Astrocyte of the hippocampus (primary cell): ENCODE results near the gene RNF157.
"Not testable (repeated sequence)": the region's sequence is repeated elsewhere in the genome, so short reads cannot be mapped to it uniquely, and the experiment has no call there.

Source experiments
- DNase-seq: peaks from one replicate; pipeline ENCODE4 v3.0.0; 2011; ENCODE audit warnings: low read depth, low spot score

Gene RNF157

GRCh38 chr17:76270770-76271668 is 30.7 kb upstream of the RNF157 start:
- DNase-seq = no peak

- DNase-seq = no peak
Measured at GRCh38 chr17:76270127-76270592, 29.9 kb upstream of the RNF157 start.

GRCh38 chr17:76268991-76269981 is 29.0 kb upstream of the RNF157 start:
- no peak for DNase-seq

- DNase-seq = peak; percentile 67
Measured at GRCh38 chr17:76268015-76268749, 27.9 kb upstream of the RNF157 start.

GRCh38 chr17:76267581-76268001 is 27.3 kb upstream of the RNF157 start:
- DNase-seq = not testable (repeated sequence)

GRCh38 chr17:76267051-76267576 is 26.8 kb upstream of the RNF157 start:
- no peak for DNase-seq

- peak; percentile 54 for DNase-seq
Measured at GRCh38 chr17:76266244-76266938, 26.1 kb upstream of the RNF157 start.

GRCh38 chr17:76265624-76266243 is 25.4 kb upstream of the RNF157 start:
- peak; percentile 76 for DNase-seq

- DNase-seq = peak; percentile 100
Measured at GRCh38 chr17:76264755-76265623, 24.7 kb upstream of the RNF157 start, which contains the start of gene UBALD2. Gene UBALD2 (plus strand): TSS chr17:76265348. CDS start chr17:76265506, 158 bp downstream.

- no peak for DNase-seq
Measured at GRCh38 chr17:76264425-76264754, 24.1 kb upstream of the RNF157 start.

GRCh38 chr17:76263896-76264295 is 23.6 kb upstream of the RNF157 start:
- no peak for DNase-seq

- peak; percentile 61 for DNase-seq
Measured at GRCh38 chr17:76262732-76263344, 22.5 kb upstream of the RNF157 start.

- DNase-seq = peak; percentile 64
Measured at GRCh38 chr17:76261421-76262215, 21.3 kb upstream of the RNF157 start.

- DNase-seq = no peak
Measured at GRCh38 chr17:76260669-76261068, 20.4 kb upstream of the RNF157 start.

- no peak for DNase-seq
Measured at GRCh38 chr17:76260220-76260619, 19.9 kb upstream of the RNF157 start.

- not testable (repeated sequence) for DNase-seq
Measured at GRCh38 chr17:76256430-76257050, 16.2 kb upstream of the RNF157 start.

GRCh38 chr17:76255801-76256429 is 15.6 kb upstream of the RNF157 start:
- no peak for DNase-seq
